Measurements from ENCODE around the gene HTR3C.
"Not testable (repeated sequence)": the region's sequence is repeated elsewhere in the genome, so short reads cannot be mapped to it uniquely, and the experiment has no call there.

The HTR3C gene

GRCh38 chr3:184052767-184053166, at the start of gene HTR3C:
Gene HTR3C (plus strand): TSS chr3:184053047. CDS start chr3:184053081, 34 bp downstream.
- no peak for DNase-seq

- DNase-seq: peak; percentile 87
Observed at GRCh38 chr3:184003187-184003967, 49.5 kb upstream of the HTR3C start.

- no peak for DNase-seq
Observed at GRCh38 chr3:184004476-184004875, 48.4 kb upstream of the HTR3C start.

GRCh38 chr3:184005941-184006507, 46.8 kb upstream of the HTR3C start:
- DNase-seq: peak; percentile 44

GRCh38 chr3:184007143-184007813, 45.6 kb upstream of the HTR3C start:
- DNase-seq: not testable (repeated sequence)

GRCh38 chr3:184008161-184008560, 44.7 kb upstream of the HTR3C start:
- no peak for DNase-seq

- peak; percentile 11 for DNase-seq
Observed at GRCh38 chr3:184011230-184011876, 41.5 kb upstream of the HTR3C start.

- no peak for DNase-seq
Observed at GRCh38 chr3:184011937-184012889, 40.6 kb upstream of the HTR3C start.

GRCh38 chr3:184015381-184016019, 37.3 kb upstream of the HTR3C start:
- DNase-seq: no peak

- DNase-seq: no peak
Observed at GRCh38 chr3:184016169-184016570, 36.7 kb upstream of the HTR3C start.

- DNase-seq: peak; percentile 49
Observed at GRCh38 chr3:184016811-184017671, 35.8 kb upstream of the HTR3C start.

- peak; percentile 92 for DNase-seq
Observed at GRCh38 chr3:184017672-184018423, 35.0 kb upstream of the HTR3C start, which contains the start of gene ABCC5. Gene ABCC5 (minus strand): TSS chr3:184017884. CDS start chr3:184014392, 3,492 bp downstream.

- DNase-seq: no peak
Observed at GRCh38 chr3:184018424-184018973, 34.3 kb upstream of the HTR3C start.

GRCh38 chr3:184022323-184022722, 30.5 kb upstream of the HTR3C start:
- peak; percentile 6 for DNase-seq

GRCh38 chr3:184025256-184025655, 27.6 kb upstream of the HTR3C start:
- not testable (repeated sequence) for DNase-seq

- not testable (repeated sequence) for DNase-seq
Observed at GRCh38 chr3:184028275-184028890, 24.5 kb upstream of the HTR3C start.

- DNase-seq: no peak
Observed at GRCh38 chr3:184029443-184029842, 23.4 kb upstream of the HTR3C start.

- no peak for DNase-seq
Observed at GRCh38 chr3:184030536-184030935, 22.3 kb upstream of the HTR3C start.

All from fibroblast of skin of right quadriceps (primary cell).